Stimulated activated CD8-positive, alpha-beta memory T cell treated with anti-CD3 and anti-CD28 coated beads, Interleukin-7, amount 100 ng/mL, for 48 hours (primary cell): ENCODE data around the gene ASPRV1.
A peak's percentile ranks its signal among the peaks of the same experiment; 100 is the strongest.
"Not testable (repeated sequence)": the region's sequence is repeated elsewhere in the genome, so short reads cannot be mapped to it uniquely, and the experiment has no call there.

Experiments
- DNase-seq, 2 donors: peaks; one replicate each; pipeline ENCODE4 v3.0.0-alpha.2; 2020; ENCODE audit warnings: low read depth in 1 of 2; ENCODE audit errors: extremely low read depth in 1 of 2

ASPRV1 gene

DNA sequence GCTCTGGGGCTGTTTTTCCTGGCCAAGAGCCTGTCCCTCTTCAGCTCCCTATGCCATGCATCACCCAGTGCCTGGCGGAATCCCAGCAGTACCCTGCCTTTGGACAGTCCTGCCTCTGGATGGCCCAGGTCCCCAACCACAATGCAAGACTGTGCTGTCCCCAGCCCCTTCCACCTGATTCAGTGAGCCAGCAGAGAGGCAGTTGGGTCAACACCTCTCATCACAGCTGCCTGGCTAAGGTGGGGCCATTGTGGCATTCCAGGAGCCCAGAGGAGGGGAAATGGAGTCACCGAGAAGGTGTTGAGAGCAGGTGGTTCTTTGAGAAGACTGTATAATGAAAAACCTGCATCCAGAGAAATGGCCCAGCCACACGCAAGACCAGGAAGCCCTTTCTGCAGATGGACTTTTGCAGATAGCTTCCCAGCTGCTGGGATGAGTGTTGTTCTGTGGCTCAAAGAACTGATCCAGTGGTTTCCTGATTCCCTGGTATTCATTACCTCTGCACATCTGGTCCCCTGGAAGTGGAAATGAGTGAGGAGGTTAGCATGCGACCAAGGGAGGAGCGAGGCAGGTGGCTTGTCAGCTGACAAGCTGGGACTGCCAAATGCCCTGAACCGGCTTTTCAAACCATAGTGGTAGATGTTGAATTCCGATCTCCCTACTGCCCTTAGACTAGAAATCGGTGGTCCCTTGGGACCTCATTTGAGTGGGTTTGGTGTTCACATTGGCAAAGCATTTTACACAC lies 1.7 kb upstream of the ASPRV1 start:
- no peak for DNase-seq

DNA sequence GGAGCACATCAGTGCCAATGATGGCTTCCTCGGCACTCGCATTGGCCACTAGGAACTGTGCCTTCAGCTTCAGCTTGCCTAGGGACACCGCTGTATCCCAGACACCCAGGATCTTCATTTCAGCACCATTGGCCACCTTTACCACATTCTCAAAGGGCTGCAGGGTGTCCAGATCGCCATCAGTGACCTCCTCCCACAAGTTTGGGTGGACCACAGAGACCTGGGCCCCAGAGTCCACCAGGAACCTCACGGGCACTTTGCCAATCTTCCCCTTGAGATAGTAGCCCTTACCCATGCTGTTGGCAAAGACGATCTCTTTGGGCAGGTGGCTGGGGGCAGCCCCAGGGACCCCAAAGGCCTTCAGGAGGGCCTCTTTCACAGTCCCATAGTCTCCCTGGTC lies 610 bp downstream of the ASPRV1 start:
- DNase-seq, result no peak

DNA sequence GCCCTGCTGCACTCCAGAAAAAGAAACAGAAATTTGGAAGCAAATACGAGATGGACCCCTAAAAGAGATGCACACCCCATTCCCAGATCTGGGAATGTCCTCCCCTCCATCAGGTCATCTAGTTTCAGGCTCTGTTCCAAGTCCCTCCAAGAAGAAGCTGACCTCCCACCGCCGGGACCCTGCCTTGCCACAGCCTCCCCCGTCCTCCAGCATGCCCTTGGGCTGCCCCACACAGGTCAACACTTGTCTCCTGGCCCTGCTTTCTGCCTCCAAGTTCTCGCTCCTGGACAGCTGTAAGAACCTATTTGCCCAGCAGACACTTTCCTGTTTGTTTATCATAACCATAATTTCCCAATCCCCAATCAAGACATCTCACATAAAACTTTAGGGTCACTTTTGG lies 2.0 kb downstream of the ASPRV1 start:
- no peak for DNase-seq

DNA sequence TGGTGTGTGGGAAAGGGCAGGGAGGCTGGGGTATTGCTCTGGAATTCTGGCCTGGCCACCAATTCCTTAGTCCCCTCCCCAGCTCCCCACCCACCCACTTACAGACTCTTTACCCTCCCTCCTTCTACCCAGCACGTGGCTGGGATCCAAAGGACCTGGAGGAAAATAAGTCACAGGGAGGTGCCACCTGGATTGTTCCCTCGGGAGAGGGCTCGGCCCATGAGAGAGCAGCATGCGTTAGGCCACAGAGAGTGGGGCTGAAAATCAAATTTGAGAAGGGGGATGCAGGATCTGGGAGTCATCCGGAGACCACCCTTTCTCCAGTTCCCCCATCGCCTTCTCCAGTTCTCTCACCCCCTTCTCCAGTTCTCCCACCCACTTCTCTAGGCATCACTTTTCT lies 3.0 kb downstream of the ASPRV1 start:
- no peak for DNase-seq

DNA sequence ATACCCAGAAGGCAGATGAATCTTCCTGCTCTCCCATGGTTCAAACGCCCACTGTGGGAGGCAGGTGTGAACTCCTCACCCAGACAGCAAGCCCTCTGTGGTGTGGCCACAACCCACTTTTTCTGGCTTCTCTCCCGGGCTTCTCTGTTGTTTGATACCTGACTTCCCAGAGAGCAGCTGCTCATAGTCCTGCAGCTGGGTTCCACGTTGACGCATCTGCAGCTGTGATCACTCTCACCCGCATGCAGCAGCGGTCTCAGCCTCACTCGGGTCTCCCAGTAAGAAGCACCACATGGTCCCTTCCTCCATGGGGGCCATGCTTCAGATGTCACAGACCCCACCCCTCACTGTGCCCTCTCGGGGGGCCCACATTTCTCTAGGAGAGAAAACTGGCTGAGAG lies 3.5 kb downstream of the ASPRV1 start:
- no peak for DNase-seq

DNA sequence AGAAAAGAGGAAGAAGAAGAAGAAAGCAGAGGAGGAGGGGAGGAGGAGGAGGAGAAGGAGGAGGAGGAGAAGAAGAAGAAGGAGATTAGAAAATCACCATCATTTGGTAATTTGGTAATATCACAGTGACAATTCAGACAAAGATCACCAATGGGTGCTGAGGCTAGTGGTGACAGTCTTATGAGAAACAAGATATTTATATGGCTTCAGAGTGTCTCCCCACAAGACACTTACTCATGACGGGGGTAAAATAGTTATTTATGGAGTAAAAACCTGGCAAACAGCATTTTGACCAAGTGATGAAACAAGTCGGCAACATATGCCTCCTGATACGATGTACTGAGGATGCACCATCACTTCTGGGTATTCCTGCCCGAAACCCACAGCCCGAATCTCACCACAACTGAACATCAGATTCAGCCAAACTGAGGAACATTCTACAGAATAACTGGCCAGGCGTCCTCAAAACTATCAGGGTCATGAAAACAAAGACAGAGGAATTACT lies 4.9 kb downstream of the ASPRV1 start:
- DNase-seq, result no peak

DNA sequence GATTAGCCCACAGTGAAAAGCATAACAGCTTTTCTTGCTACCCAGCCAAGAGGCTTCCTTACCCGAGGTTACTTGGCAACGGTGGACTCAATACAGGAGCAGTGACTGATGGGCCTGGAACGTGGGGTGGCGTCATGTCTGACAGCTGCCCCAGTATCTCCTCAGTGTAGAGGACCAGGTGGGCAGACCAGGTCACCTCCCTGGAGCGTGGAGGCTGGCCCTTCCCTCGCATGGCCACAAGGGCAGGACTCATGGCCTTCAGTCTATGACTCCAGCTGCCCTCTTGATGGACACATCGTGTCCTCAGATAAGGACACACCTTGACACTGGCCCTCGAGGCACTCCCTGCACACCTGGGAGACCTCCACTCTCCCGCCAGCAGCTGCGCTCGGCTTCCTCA lies 6.4 kb downstream of the ASPRV1 start:
- DNase-seq, result no peak

DNA sequence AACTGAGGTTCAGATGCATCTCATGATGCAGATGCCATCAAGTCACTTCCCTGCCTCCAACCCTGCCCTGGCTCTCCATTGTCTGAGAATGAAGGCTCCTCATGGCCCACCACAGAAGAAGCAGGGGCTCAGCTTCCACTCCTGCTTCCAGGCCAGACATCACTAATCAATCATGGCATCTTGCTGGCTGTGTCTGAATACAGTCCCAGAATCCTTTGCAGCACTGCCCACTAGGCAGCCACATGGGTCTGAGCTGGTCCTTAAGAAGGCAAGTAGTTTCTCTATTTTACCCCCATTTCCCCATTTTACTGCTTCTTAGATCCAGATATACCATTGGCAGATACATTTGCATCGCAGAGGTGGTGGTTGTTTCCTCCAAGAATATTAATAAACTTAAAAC lies 7.3 kb downstream of the ASPRV1 start:
- no peak for DNase-seq

DNA sequence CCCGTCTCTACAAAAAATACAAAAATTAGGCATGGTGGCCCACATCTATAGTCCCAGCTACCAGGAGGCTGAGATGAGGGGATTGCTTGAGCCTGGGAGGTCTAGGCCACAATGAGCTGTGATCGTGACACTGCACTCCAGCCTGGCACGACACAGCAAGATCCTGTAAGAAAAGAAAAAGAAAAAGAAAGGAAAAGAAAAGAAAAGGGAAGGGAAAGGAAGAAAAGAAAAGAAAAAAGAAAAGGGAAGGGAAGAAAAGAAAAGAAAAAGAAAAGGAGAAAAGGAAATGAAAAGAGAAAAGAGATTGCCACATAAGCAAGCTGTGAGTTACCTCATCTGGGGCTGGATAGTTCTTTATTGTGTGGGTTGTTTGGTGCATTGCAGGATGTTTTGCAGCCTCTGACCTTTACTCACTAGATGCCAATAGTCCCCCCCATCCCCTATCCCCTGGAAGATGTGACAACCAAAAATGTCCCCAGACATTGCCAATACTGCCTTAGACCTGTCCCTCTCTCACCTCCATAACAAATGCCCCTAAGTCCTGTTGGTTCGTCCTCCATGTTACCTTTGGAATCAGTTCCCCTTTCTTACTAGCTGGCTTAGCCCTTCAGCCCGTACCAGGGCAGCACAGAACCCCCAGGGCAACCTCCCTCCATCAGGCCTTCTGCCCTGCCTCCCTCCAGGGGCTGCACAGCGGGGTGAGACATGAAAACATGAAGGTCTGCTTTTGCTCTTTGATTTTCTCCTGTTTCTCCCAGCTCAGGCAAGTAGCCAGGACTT lies 8.9 kb downstream of the ASPRV1 start:
- no peak for DNase-seq

DNA sequence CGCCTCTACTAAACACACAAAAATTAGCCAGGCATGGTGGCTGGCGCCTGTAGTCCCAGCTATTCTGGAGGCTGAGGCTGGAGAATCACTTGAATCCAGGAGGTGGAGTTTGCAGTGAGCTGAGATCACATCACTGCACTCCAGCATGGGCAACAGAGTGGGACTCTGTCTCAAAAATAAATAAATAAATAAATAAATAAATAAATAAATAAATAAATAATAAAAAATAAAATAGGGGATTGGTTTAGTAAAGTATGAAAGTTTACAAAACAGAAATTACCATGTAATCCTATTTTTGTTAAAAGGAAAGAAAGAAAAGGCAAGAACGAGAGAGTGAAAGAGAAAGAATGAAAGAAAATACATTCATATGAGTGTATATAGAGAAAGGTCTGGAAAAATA lies 10.8 kb downstream of the ASPRV1 start:
- DNase-seq, result not testable (repeated sequence)

DNA sequence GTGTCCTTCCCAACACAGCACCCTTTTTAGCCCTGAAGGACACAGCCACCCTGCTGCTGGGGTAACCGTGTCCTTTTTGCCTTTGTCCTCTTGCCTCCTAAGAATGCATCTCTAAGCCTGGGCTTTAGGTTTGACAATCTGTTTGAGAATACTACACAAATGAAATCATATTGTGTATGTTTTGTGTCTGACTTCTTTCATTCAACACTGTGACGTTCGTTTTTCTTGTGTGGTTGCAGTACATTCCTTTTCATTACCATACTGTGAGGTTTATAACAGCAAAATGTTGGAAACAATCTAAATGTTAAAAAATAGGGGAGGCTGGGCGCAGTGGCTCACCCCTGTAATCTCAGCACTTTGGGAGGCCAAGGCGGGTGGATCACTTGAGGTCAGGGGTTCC lies 11.2 kb downstream of the ASPRV1 start:
- no peak for DNase-seq

DNA sequence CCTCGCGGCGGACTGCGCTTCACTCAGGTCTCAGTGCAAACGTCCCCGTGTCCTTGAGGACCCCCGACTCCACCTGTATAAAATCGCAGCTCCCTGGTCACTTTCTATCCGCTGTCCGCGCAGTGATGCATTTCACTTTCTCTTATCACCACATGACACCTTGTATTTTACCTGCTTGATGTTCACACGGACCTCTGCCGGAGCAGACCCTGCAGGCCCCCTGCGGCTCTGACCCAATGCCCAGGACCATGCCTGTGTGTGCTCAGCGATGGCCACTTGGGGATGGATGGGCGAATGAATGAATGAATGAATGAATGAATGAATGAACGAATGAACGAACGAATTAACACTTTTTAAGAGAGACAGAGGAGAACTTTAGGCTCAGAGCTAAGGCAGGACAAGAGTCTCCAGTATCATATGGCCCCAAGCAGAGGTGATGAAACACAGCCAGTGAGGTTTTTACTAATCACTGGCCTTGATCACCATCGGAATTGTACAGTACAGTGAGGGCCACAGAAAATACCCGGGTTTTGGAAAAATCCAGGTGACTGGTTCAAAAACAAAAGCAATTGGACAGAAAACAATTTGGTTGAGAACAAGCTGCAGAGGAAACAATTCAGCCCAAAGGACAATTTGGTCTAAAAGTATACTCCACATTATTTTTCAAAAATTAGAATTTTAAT lies 12.3 kb downstream of the ASPRV1 start:
- DNase-seq, result no peak

DNA sequence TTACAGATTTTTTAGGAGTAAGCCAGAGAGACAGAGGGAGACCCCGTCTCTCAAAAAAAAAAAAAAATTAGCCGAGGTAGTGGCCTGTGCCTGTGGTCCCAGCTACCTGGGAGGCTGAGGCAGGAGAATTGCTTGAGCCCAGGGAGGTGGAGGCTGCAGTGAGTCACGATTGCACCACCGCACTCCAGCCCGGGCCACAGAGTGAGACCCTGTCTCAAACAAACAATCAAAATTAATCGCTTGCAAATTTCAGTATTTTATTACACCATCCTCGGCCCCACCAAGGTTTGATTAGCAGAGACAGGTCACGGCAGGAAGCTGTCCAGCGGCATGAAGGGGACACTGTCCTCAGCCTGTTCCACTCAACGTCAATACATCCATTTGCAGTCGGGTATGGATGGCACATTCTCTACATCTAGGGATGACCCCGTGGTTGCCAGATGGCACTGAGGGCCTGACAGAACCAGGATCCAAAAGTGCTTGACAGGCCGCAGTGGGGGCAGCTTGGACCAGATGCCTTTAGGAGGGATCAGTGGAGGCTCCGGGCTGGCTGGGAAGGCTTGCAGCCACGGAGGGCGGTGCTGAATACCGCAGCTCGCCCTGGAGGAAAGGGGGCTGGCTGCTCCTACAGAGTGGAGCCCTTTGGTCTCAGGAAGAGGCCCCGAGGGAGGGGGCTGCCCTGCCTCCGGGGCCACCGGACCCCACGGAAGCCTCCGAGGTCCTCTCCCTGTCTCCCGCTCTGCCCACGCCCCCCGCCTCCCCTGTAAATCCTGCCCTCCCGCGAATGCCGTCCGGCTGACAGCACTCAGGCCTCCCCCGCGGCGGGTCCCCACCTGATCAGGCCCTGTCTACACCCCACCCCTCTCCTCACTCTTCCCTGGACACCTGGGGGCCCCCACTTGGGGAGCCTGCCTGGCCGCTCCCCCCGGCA lies 13.1 kb downstream of the ASPRV1 start:
- DNase-seq, result no peak

DNA sequence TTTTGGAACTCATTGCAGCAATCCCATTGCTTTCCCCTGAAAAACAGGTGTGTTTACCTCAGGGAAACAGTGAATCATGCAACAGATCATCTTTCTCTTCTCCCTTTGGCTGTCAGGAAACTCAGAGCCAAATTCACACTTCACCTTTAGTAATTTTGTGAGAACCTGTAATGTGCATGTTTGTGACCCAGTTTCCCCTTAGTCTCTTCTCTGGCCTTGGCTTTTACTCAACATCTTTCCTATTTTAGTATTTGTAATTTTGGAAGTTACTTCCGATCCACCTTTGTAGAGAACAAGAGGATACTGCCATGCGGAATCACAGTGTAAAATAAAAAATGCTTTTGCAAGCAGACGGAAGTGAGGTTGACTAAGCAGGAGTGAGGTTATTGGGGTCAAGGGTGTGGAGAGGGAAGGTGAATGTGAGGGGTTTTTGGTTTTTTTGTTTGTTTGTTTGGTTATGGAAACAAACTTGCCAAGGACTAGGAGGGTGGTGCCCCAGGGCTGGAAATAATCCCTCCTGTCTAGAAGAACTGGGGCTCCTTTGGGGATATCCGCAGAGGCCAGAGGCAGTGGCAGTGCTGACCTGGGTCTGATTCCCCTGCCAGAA lies 14.0 kb downstream of the ASPRV1 start:
- no peak for DNase-seq

DNA sequence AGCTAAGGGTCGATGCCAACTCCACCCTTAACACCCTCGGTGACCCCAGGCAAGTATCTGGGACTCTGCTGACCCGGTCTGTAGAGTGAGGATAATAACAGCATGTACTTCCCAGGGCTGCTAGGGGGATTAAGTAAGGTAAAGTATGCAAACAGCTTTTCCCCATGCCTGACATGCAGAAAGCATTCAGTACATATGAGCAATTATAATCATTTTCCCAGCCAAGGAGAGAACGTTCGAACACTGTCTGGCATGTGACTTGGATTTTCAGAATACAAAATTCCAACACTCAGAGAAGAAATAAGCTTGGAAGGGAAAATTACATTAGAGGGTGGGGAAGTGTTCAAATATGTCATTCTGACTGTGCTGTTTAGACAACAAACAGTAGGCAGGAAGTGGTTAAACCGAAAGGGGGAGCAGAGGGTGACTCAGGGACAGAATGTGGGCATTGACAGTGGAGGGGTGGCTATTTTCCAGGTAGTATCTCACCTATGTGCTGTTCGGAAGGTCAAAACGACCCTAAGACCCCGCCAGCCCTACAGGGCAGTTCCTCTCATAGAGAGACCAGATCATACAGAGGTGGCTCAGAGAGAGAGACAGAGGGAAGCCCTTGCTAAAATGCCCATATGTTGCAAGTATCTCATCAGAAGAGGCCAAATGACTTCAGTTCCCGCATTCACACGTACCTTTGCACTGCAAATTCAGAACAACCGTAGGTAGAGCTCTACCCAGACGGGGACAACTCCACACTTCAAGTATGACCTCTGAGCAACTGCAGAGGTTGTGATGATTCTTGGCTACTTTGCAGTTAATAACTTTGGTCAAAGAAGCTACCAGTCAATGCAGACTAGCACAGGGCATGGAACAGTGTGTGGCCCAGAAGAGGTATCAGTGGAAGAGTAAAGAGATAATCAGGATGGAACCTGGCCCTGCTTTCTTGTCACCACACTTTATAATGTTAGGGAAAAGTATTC lies 14.8 kb downstream of the ASPRV1 start:
- peak; percentile 14 to 46 for DNase-seq

DNA sequence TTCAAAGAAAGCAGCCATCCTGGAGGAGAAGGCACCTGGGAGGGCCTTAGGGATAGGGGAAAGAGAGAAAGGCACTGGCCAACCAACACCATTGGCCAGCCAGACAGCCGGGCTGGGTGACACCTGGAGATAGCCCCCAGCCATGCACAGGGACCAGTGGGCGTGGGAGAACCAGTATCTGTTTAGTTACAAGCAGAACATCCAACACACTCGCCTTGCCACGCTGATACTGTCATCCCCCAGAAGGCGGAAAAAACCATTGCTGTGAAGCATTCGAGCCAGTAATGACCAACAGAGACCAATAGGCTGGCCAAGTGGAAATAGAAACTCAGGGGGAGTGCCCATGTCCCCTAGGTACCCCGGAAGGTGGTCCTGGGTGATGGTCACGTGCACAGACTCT lies 15.5 kb downstream of the ASPRV1 start:
- DNase-seq, result no peak

DNA sequence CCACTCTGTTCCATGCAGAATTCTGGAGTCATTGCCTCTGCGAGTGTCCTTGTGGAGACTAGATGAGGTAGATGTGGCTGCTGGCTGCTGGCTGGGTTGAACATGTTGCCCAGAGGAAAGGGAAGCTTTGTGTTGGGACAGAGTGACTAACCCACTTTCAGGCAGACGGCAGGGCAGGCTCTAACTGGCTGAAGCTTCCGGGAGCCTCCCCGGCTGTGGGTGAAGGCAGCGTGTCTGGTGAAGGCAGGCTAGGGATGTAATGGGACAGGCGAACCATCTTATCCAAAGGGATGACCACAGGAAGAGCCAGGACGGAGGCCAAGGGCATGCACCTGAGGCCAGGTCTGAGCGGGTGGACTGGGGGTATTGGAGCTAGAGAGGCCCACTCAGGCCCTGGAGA lies 16.0 kb downstream of the ASPRV1 start:
- DNase-seq, result no peak

DNA sequence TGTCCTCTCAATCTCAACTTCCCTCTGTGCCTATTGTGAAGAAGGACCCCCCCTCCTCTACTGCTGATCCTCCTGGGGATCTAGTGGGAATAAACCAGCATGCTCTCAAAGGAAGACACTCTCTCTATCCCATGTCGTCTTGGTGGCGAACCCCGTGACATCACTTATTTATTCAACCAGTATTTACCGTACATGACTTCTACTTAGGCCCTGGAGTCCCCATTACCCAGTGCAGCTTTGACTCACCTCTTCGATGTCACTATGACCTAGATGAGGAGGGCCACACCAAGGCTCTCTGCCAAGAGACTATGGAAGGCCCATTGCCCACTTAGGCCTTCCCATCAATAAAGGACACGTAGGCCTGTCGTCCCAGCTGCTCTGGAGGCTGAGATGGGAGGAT lies 16.7 kb downstream of the ASPRV1 start:
- no peak for DNase-seq
